ENCODE data around the gene SEC11C.
A peak's percentile ranks its signal among the peaks of the same experiment; 100 is the strongest.
"Not testable (repeated sequence)": the region's sequence is repeated elsewhere in the genome, so short reads cannot be mapped to it uniquely, and the experiment has no call there.

The SEC11C gene

GRCh38 chr18:59139615-59140301 lies at the start of gene SEC11C:
TSS of gene SEC11C (plus strand) at chr18:59139884. CDS start at chr18:59139949, 65 bp downstream.
- DNase-seq (ENCODE audit: insufficient read length, low spot score) = peak; percentile 74
- peak; percentile 11 for FAIRE-seq

GRCh38 chr18:59090966-59091603 lies 48.6 kb upstream of the SEC11C start:
- no peak for FAIRE-seq
- DNase-seq (ENCODE audit: insufficient read length, low spot score) = no peak

- DNase-seq (ENCODE audit: insufficient read length, low spot score) = no peak
Observed at GRCh38 chr18:59093668-59094067, 46.0 kb upstream of the SEC11C start.

GRCh38 chr18:59094569-59094968 lies 45.1 kb upstream of the SEC11C start:
- DNase-seq (ENCODE audit: insufficient read length, low spot score) (no peak), FAIRE-seq (no peak)

More at GRCh38 chr18:59093668-59094067, 46.0 kb upstream of the SEC11C start:
- FAIRE-seq = peak; percentile 33

GRCh38 chr18:59096098-59096789 lies 43.4 kb upstream of the SEC11C start:
- FAIRE-seq (no peak), DNase-seq (ENCODE audit: insufficient read length, low spot score) (no peak)

GRCh38 chr18:59101830-59102414 lies 37.8 kb upstream of the SEC11C start:
- FAIRE-seq = no peak
- DNase-seq (ENCODE audit: insufficient read length, low spot score) = no peak

- no peak for FAIRE-seq
- DNase-seq (ENCODE audit: insufficient read length, low spot score) = no peak
Observed at GRCh38 chr18:59109375-59109774, 30.3 kb upstream of the SEC11C start.

GRCh38 chr18:59114160-59114559 lies 25.5 kb upstream of the SEC11C start:
- DNase-seq (ENCODE audit: insufficient read length, low spot score) (no peak), FAIRE-seq (no peak)

GRCh38 chr18:59123588-59124369 lies 15.9 kb upstream of the SEC11C start:
- no peak for DNase-seq (ENCODE audit: insufficient read length, low spot score)
- FAIRE-seq = no peak

GRCh38 chr18:59124370-59124704 lies 15.3 kb upstream of the SEC11C start:
- no peak for FAIRE-seq
- no peak for DNase-seq (ENCODE audit: insufficient read length, low spot score)

- DNase-seq (ENCODE audit: insufficient read length, low spot score) (no peak), FAIRE-seq (no peak)
Observed at GRCh38 chr18:59127047-59127446, 12.6 kb upstream of the SEC11C start.

GRCh38 chr18:59129951-59130703 lies 9.6 kb upstream of the SEC11C start:
- DNase-seq (ENCODE audit: insufficient read length, low spot score) (no peak), FAIRE-seq (no peak)

GRCh38 chr18:59132810-59133465 lies 6.7 kb upstream of the SEC11C start:
- no peak for FAIRE-seq
- DNase-seq (ENCODE audit: insufficient read length, low spot score) = no peak

- FAIRE-seq = peak; percentile 99
Observed at GRCh38 chr18:59139291-59139614, 431 bp upstream of the SEC11C start.

GRCh38 chr18:59140302-59140885 lies 710 bp downstream of the SEC11C start:
- FAIRE-seq (peak; percentile 83), DNase-seq (ENCODE audit: insufficient read length, low spot score) (no peak)

More at GRCh38 chr18:59139291-59139614, 431 bp upstream of the SEC11C start:
- peak; percentile 90 for DNase-seq (ENCODE audit: insufficient read length, low spot score)

- no peak for DNase-seq (ENCODE audit: insufficient read length, low spot score)
- peak; percentile 84 for FAIRE-seq
Observed at GRCh38 chr18:59141294-59142068, 1.8 kb downstream of the SEC11C start.

- peak; percentile 82 for FAIRE-seq
- no peak for DNase-seq (ENCODE audit: insufficient read length, low spot score)
Observed at GRCh38 chr18:59142274-59142673, 2.6 kb downstream of the SEC11C start.

GRCh38 chr18:59142800-59143416 lies 3.2 kb downstream of the SEC11C start:
- not testable (repeated sequence) for DNase-seq (ENCODE audit: insufficient read length, low spot score); FAIRE-seq
